Caco-2 (cell line): ENCODE data around the gene ZNF331. TPM values are rescaled to one million over a fixed set of nuclear protein-coding genes. Genes with fewer than 3 reads are reported as not detected.

Source experiments
- BruUV-seq: library from RNA; stranded (reverse); fragments of 400-500 nt; replicated peaks from 2 replicates; lab custom pipeline; 2021; lab: Mats Ljungman, UMichigan
- CTCF ChIA-PET: fragments of 300-600 bp; sonication (Branson Sonifier 250); formaldehyde crosslinking; loops from one replicate; lab custom pipeline; 2022; ENCODE audit warnings: antibody characterized with exemption; lab: Charles Lee
- POLR2A ChIA-PET: fragments of 300-600 bp; sonication (Branson Sonifier 250); formaldehyde crosslinking; loops from one replicate; lab custom pipeline; 2022; ENCODE audit warnings: antibody characterized with exemption; lab: Charles Lee
- DNase-seq, 2 experiments: peaks; one replicate each; pipeline versions ENCODE4 v3.0.0 to v3.0.0-alpha.2; 2020 to 2022
- H3K27me3 ChIP-seq: replicated peaks from 2 replicates; pipeline ENCODE4 v1.6.0; 2011; ENCODE audit warnings: low read length; ENCODE audit not compliant: control insufficient read depth, insufficient read depth
- H3K36me3 ChIP-seq: 2 replicates; pipeline ENCODE4 v1.5.1; 2011; ENCODE audit warnings: low read length; ENCODE audit not compliant: control insufficient read depth, insufficient read depth
- H3K4me1 ChIP-seq: fragments of 250-450 bp; sonication (Bioruptor Pico); 2 replicates; pipeline ENCODE4 v1.5.1; 2020; ENCODE audit warnings: mild to moderate bottlenecking
- H3K4me3 ChIP-seq: 2 replicates; pipeline ENCODE4 v1.5.1; 2011; ENCODE audit warnings: low read depth, mild to moderate bottlenecking, control low read depth, low read length
- H3K9me3 ChIP-seq: fragments of 250-450 bp; sonication (Bioruptor Pico); 2 replicates; pipeline ENCODE4 v1.5.1; 2020; ENCODE audit warnings: mild to moderate bottlenecking, moderate library complexity
- H3K27ac Mint-ChIP-seq: one replicate; pipeline ENCODE4 v1.8.0; 2022; ENCODE audit warnings: mixed read lengths; ENCODE audit not compliant: unreplicated experiment
- H3K27me3 Mint-ChIP-seq: one replicate; pipeline ENCODE4 v1.8.0; 2022; ENCODE audit warnings: mixed read lengths; ENCODE audit not compliant: insufficient read depth, unreplicated experiment
- H3K36me3 Mint-ChIP-seq: one replicate; pipeline ENCODE4 v1.8.0; 2022; ENCODE audit warnings: mild to moderate bottlenecking, mixed read lengths; ENCODE audit not compliant: insufficient read depth, unreplicated experiment
- H3K4me1 Mint-ChIP-seq: one replicate; pipeline ENCODE4 v1.8.0; 2022; ENCODE audit warnings: low read depth, mixed read lengths; ENCODE audit not compliant: unreplicated experiment
- H3K4me3 Mint-ChIP-seq: one replicate; pipeline ENCODE4 v1.8.0; 2022; ENCODE audit warnings: mild to moderate bottlenecking, moderate library complexity, mixed read lengths; ENCODE audit not compliant: unreplicated experiment
- H3K9me3 Mint-ChIP-seq: one replicate; pipeline ENCODE4 v1.8.0; 2022; ENCODE audit warnings: mixed read lengths; ENCODE audit not compliant: unreplicated experiment
- CTCF ChIP-seq, 2 experiments: fragments of 200-600 bp in 1 of 2; IDR thresholded peaks; 1 replicate in 1 of 2; 2 replicates in 1 of 2; pipeline versions ENCODE4 v1.5.1 to v1.8.0; 2011 to 2022; ENCODE audit warnings: antibody characterized with exemption in 1 of 2, control low read depth in 1 of 2, inconsistent platforms in 1 of 2, low read depth in 1 of 2, low read length in 1 of 2, mild to moderate bottlenecking in 1 of 2, moderate library complexity in 1 of 2; ENCODE audit not compliant: insufficient read depth in 1 of 2, severe bottlenecking in 1 of 2, unreplicated experiment in 1 of 2
- intact Hi-C: fragments of 100-400 bp; cut with micrococcal nuclease; formaldehyde crosslinking; loops from one replicate; pipeline ENCODE4 v1.10.0; 2022; ENCODE audit not compliant: unreplicated experiment
- total RNA-seq: library from RNA; stranded (reverse); gene quantifications from 2 replicates; pipeline ENCODE4 v1.2.3, GENCODE V29; 2022

The ZNF331 gene
- total RNA-seq, 1 experiment from 2014 or later, result 42.2 TPM

GRCh38 chr19:53597023-53597422 lies 59.1 kb downstream of the ZNF331 start:
- H3K9me3 ChIP-seq, result peaks cover 27% of the 10 kb centered on the region
- no peak overlapping the region for H3K4me3 ChIP-seq
- intact Hi-C loops, result no loop called here
- Mint-ChIP-seq H3K27me3 (no peaks in the 10 kb centered on the region), H3K9me3 (peaks cover 5% of the 10 kb centered on the region), H3K36me3 (peaks cover 9% of the 10 kb centered on the region), H3K4me1 (peaks cover 11% of the 10 kb centered on the region), H3K27ac (peak overlapping the region; percentile 87), H3K4me3 (no peak overlapping the region)
- peak; percentile 59 to 84 for DNase-seq
- TF ChIP-seq CTCF (IDR thresholded peaks at IDR 0.05; ENCODE audit: insufficient read depth in 1 of 2, low read depth in 1 of 2, low read length in 1 of 2, severe bottlenecking in 1 of 2, unreplicated experiment in 1 of 2), result no peak
- peaks cover 23% of the 10 kb centered on the region for H3K4me1 ChIP-seq
- CTCF ChIA-PET, result no interaction called here
- no peaks in the 10 kb centered on the region for H3K27me3 ChIP-seq
- no TSS peak for BruUV-seq
- no peaks in the 10 kb centered on the region for H3K36me3 ChIP-seq
- POLR2A ChIA-PET, result interaction anchor here (0.7 to 0.9 kb wide), 2 partner anchors 16 to 196 kb away, joined by 3 to 6 read pairs; no protein-coding TSS in a partner anchor

- Mint-ChIP-seq H3K4me1 (peaks cover 11% of the 10 kb centered on the region), H3K27me3 (no peaks in the 10 kb centered on the region), H3K36me3 (peaks cover 9% of the 10 kb centered on the region), H3K4me3 (no peak overlapping the region), H3K27ac (peak overlapping the region; percentile 87), H3K9me3 (peaks cover 10% of the 10 kb centered on the region)
- H3K4me1 ChIP-seq, result peaks cover 23% of the 10 kb centered on the region
- no peaks in the 10 kb centered on the region for H3K36me3 ChIP-seq
- no TSS peak for BruUV-seq
- DNase-seq, result peak in 1 of 2 experiments; percentile 48
- no peak for TF ChIP-seq CTCF (IDR thresholded peaks at IDR 0.05; ENCODE audit: insufficient read depth in 1 of 2, low read depth in 1 of 2, low read length in 1 of 2, severe bottlenecking in 1 of 2, unreplicated experiment in 1 of 2)
- H3K4me3 ChIP-seq, result no peak overlapping the region
- peaks cover 30% of the 10 kb centered on the region for H3K9me3 ChIP-seq
- H3K27me3 ChIP-seq, result no peaks in the 10 kb centered on the region
- intact Hi-C loops, result no loop called here
- ChIA-PET CTCF (no interaction called here), POLR2A (no interaction called here)
Observed at GRCh38 chr19:53598361-53598760, 60.4 kb downstream of the ZNF331 start.

- no peak overlapping the region for H3K4me3 ChIP-seq
- no peak for TF ChIP-seq CTCF (IDR thresholded peaks at IDR 0.05; ENCODE audit: insufficient read depth in 1 of 2, low read depth in 1 of 2, low read length in 1 of 2, severe bottlenecking in 1 of 2, unreplicated experiment in 1 of 2)
- H3K27me3 ChIP-seq, result no peaks in the 10 kb centered on the region
- H3K36me3 ChIP-seq, result no peaks in the 10 kb centered on the region
- H3K4me1 Mint-ChIP-seq, result peaks cover 11% of the 10 kb centered on the region
- ChIA-PET CTCF (no interaction called here), POLR2A (no interaction called here)
- no TSS peak for BruUV-seq
- H3K9me3 Mint-ChIP-seq, result peaks cover 10% of the 10 kb centered on the region
- intact Hi-C loops, result no loop called here
- no peak overlapping the region for H3K4me3 Mint-ChIP-seq
- H3K27me3 Mint-ChIP-seq, result no peaks in the 10 kb centered on the region
- H3K9me3 ChIP-seq, result peaks cover 24% of the 10 kb centered on the region
- no peak overlapping the region for H3K27ac Mint-ChIP-seq
- H3K36me3 Mint-ChIP-seq, result peaks cover 15% of the 10 kb centered on the region
- H3K4me1 ChIP-seq, result peaks cover 17% of the 10 kb centered on the region
- no peak for DNase-seq
Observed at GRCh38 chr19:53600217-53600616, 62.3 kb downstream of the ZNF331 start.
